SK-N-MC (cell line): ENCODE results near the gene PCGF5.

Experiments used
- DNase-seq: peaks from one replicate; pipeline ENCODE4 v3.0.0-alpha.2; 2011; ENCODE audit warnings: low read depth, low spot score
- H3K27ac ChIP-seq: fragments of 200-600 bp; sonication (generic); 2 replicates; pipeline ENCODE4 v1.5.1; 2016; ENCODE audit warnings: mixed run types
- H3K36me3 ChIP-seq: fragments of 200-600 bp; sonication (generic); 2 replicates; pipeline ENCODE4 v1.6.1; 2017; ENCODE audit warnings: antibody characterized with exemption, low read length, mixed read lengths; ENCODE audit not compliant: insufficient read depth
- H3K4me3 ChIP-seq: fragments of 200-600 bp; sonication (generic); 2 replicates; pipeline ENCODE4 v1.5.1; 2016
- H3K9ac ChIP-seq: fragments of 200-600 bp; sonication (generic); 2 replicates; pipeline ENCODE4 v1.8.0; 2017; ENCODE audit warnings: mixed run types, mixed read lengths; ENCODE audit not compliant: insufficient read length
- H3K9me3 ChIP-seq: fragments of 200-600 bp; sonication (generic); 2 replicates; pipeline ENCODE4 v1.6.1; 2017; ENCODE audit warnings: low read depth, mild to moderate bottlenecking, antibody characterized with exemption, low read length, moderate library complexity, mixed read lengths
- EZH2 ChIP-seq: fragments of 200-600 bp; sonication (generic); IDR thresholded peaks from one replicate; pipeline ENCODE4 v1.6.1; 2017; ENCODE audit warnings: antibody characterized with exemption
- FOXP2 ChIP-seq: optimal IDR thresholded peaks from 2 replicates; pipeline ENCODE3; 2011; ENCODE audit warnings: mild to moderate bottlenecking, moderate library complexity; ENCODE audit not compliant: insufficient read depth; ENCODE audit errors: extremely low read length, control extremely low read depth
- POLR2AphosphoS5 ChIP-seq: IDR thresholded peaks from 2 replicates; pipeline ENCODE4 v1.6.1; 2012; ENCODE audit warnings: mild to moderate bottlenecking, low read depth, low read length, borderline replicate concordance

The PCGF5 gene

DNA sequence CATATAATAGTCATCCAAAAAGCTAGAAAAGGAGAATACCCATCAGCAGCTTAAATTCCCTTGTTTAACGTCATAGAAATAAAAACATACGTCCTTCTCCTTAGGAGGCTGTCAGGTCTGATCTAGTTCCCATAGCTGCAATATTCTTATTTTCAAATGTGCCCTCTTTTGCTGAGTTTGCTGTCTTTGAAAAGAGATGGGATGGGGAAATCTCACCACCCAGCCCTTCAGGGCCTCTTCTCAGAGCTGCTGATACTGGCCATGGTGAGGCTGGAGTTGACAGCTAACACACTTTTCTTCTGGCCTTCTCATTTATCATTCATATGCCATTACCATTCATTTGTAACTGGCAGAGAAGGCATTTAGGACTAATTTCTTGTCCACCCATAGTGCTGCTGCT lies 5.1 kb upstream of the PCGF5 start:
- TF ChIP-seq EZH2 (no peak), FOXP2 (no peak), POLR2AphosphoS5 (no peak)
- Histone ChIP-seq H3K9ac (no peak overlapping the region), H3K36me3 (no peaks in the 10 kb centered on the region), H3K27ac (no peak overlapping the region), H3K9me3 (no peaks in the 10 kb centered on the region), H3K4me3 (no peak overlapping the region)
- DNase-seq = no peak

DNA sequence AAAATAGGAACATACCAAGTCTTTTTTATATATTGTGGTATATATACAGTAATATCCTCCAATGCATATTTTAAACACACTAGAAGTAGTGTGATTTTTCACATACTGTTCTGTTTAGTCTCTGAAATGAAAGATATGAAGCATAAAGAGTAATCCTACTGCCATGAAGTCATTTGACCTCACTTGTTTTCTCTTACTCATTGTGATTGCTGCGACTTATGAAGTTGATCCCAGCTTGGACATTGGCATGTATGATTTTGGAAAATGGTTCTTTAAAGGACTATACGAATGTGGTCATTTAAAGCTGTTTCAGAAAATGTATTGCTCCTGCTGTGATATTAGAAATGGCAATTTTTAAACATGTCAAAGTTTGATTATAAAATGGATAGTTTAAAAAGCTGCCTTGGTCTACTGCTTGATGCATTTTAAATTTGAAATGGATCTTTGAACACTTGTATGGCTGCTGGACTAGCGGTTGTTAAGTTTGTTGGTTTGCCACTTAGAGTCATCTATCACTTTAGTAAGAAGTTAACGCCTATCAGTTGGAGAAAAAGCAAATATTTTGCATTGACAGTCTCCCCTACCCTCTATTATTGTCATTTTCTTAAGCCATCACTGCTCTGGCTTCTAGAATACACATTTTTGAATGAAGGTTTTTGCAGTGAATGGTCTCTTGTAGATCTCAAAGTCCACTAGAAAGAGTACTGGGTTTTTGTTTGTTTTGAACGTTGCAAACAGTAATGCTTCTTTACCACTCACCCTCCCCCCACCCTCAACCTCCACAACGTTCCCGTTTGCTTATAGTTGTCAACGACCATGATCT lies 881 bp upstream of the PCGF5 start:
- Histone ChIP-seq H3K9me3 (no peaks in the 10 kb centered on the region), H3K9ac (no peak overlapping the region), H3K4me3 (peak overlapping the region; percentile 70), H3K27ac (no peak overlapping the region), H3K36me3 (no peaks in the 10 kb centered on the region)
- no peak for DNase-seq
- TF ChIP-seq POLR2AphosphoS5 = no peak
- no peak for TF ChIP-seq EZH2
- TF ChIP-seq FOXP2 = no peak

DNA sequence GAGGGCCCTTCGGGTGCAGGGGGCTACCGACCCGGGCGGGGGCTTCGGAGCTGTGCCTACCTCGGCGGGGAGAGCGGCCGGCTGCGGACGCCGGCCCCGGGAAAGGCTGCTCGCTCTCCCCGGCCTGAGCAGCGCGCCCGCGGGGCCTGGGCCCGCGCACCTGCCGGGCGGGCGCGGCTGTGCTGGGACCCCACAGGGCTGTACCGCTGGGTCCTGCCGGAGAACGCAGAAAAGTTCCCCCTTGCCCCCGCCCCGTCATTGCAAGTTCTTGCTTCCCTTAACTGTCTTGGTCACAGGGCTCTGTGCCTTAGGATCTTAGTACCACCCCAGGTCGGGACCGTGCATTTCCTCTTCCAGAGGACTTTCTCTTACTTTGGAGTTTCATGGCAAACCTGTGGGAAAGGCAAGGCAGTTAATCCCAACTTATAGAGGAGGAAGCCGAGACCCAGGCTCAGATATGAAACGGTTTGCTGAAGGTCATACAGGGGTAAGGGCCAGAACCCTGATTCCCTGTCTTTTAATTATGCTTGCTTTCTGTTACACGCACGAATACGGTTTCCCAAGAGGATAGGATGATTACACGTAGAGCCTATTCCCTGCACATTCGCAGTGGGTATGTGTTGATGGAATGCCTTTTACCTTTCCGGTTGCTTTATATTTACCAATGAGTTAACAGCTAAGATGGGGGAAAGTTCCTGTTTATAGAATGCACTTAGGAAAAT lies 652 bp downstream of the PCGF5 start:
- TF ChIP-seq EZH2 (no peak), FOXP2 (no peak)
- Histone ChIP-seq H3K4me3 (peak overlapping the region; percentile 70), H3K36me3 (no peaks in the 10 kb centered on the region), H3K27ac (no peak overlapping the region), H3K9ac (peak overlapping the region; percentile 65), H3K9me3 (no peaks in the 10 kb centered on the region)
- no peak for DNase-seq

DNA sequence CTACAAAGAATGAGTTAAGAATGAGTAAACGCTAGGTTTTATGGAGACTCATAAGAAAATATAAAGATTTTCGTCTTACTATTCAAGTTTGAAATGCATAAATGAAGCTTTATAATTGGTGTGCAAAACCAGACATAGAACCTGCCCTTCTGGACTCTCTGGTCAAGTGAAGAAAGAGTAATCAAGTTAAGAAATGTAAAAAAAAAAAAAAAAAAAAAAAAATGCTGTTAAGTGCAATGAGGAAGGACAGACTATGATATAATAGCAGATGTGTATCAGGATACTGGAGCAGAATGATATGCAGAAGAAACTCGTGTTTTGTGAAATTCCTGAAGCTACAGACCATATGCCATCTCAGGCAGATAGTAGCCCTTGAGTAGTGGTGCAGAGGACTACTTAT lies 5.6 kb downstream of the PCGF5 start:
- no peak for TF ChIP-seq FOXP2
- TF ChIP-seq EZH2 = no peak
- no peak for TF ChIP-seq POLR2AphosphoS5
- Histone ChIP-seq H3K9me3 (no peaks in the 10 kb centered on the region), H3K4me3 (no peak overlapping the region), H3K9ac (no peak overlapping the region), H3K27ac (no peak overlapping the region), H3K36me3 (no peaks in the 10 kb centered on the region; the same call in 1 of the 2 replicates)
- no peak for DNase-seq

DNA sequence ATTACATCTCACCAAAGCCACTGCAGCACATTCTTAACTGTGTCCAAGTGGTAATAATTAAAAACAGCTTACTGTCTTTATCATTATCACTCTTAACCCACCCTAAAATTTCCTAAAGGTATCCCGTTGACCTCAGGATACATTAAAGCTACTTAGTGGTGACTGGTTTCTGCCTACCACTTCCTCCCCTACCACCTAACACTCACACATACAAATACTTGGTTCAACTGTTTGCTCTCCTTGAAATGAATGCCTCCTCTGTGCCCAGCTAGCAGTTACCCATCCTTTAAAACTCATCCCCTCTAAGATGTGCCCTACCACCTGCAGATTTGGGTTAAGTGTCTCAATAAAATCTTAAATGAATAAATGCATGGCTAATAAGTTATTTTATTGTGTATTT lies 7.1 kb downstream of the PCGF5 start:
- H3K36me3 ChIP-seq = no peaks in the 10 kb centered on the region; the same call in 1 of the 2 replicates
- no peak overlapping the region for H3K9ac ChIP-seq
- no peak for TF ChIP-seq FOXP2
- H3K4me3 ChIP-seq = no peak overlapping the region
- H3K27ac ChIP-seq = no peak overlapping the region
- DNase-seq = no peak
- H3K9me3 ChIP-seq = no peaks in the 10 kb centered on the region

DNA sequence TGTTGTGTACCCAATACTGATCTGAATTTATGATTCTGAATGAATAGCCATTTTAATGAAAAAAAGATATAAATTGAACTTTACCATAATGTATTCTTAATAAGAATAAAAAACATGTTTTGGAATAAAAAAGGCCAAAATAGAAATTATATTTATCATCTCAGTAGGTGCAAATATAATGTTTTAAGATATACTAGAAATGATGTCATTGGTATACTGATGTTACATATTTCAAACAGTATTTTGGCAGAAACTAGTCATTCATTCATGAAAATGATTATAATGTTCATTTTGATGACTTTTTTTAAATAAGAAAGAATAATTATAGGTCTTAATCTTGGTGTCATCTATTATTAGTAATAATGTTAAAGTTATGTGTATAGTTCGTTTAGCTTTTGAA lies 9.2 kb downstream of the PCGF5 start:
- TF ChIP-seq EZH2 (no peak), POLR2AphosphoS5 (no peak), FOXP2 (no peak)
- Histone ChIP-seq H3K36me3 (no peaks in the 10 kb centered on the region; the same call in 1 of the 2 replicates), H3K4me3 (no peak overlapping the region), H3K9me3 (no peaks in the 10 kb centered on the region), H3K9ac (no peak overlapping the region), H3K27ac (no peak overlapping the region)
- no peak for DNase-seq

DNA sequence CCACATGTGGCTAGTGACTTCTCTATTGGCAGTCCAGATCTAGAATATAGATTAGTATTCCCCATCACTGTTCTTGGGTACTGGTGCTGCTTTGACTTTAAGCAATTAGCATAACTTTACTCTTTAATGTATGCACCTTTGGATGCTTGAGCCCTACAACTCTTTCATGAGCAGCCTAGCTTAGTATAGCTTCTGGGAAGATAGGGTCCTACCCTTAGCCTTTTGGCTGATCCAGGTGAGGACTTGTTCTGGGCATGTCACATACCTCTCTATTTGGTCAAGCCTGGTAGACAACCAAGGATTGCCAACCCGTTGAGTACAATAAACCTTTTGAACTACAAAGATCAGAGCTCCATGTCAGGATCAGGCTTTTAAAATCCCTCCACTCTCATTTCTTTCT lies 17.7 kb downstream of the PCGF5 start:
- Histone ChIP-seq H3K27ac (no peak overlapping the region), H3K4me3 (no peak overlapping the region), H3K9me3 (no peaks in the 10 kb centered on the region), H3K36me3 (no peaks in the 10 kb centered on the region), H3K9ac (no peak overlapping the region)
- DNase-seq = no peak
- TF ChIP-seq POLR2AphosphoS5 (no peak), EZH2 (no peak), FOXP2 (no peak)

DNA sequence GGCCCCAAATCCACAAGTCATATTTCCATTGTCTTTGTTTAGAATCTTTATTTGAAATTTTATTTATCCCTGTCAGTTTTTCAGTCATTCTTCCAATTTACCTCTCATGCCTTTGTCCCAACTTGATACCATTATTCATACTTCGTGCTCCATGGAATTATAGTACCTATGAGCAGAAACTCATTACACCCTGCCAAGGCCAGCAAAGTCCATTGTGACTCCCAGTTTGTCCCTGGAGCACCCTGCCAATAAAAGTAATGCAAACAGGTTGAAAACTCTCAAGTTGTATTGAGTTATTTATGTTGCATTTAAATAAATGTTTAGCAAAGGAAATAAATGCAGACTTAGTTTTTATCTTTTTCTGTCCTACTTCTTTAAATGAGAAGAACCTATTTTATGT lies 19.3 kb downstream of the PCGF5 start:
- H3K36me3 ChIP-seq = no peaks in the 10 kb centered on the region
- no peak overlapping the region for H3K27ac ChIP-seq
- DNase-seq = no peak
- no peak for TF ChIP-seq EZH2
- TF ChIP-seq POLR2AphosphoS5 = no peak
- TF ChIP-seq FOXP2 = no peak
- H3K9me3 ChIP-seq = no peaks in the 10 kb centered on the region
- no peak overlapping the region for H3K9ac ChIP-seq
- no peak overlapping the region for H3K4me3 ChIP-seq
